Stimulated activated CD8-positive, alpha-beta memory T cell treated with anti-CD3 and anti-CD28 coated beads, Interleukin-2, amount 100 ng/mL, for 48 hours (primary cell): ENCODE results near the gene FBXL4.

Experiments used
- DNase-seq, 2 donors: peaks; one replicate each; pipeline ENCODE4 v3.0.0-alpha.2; 2020; ENCODE audit warnings: low read depth in 2 of 2

FBXL4 gene

DNA sequence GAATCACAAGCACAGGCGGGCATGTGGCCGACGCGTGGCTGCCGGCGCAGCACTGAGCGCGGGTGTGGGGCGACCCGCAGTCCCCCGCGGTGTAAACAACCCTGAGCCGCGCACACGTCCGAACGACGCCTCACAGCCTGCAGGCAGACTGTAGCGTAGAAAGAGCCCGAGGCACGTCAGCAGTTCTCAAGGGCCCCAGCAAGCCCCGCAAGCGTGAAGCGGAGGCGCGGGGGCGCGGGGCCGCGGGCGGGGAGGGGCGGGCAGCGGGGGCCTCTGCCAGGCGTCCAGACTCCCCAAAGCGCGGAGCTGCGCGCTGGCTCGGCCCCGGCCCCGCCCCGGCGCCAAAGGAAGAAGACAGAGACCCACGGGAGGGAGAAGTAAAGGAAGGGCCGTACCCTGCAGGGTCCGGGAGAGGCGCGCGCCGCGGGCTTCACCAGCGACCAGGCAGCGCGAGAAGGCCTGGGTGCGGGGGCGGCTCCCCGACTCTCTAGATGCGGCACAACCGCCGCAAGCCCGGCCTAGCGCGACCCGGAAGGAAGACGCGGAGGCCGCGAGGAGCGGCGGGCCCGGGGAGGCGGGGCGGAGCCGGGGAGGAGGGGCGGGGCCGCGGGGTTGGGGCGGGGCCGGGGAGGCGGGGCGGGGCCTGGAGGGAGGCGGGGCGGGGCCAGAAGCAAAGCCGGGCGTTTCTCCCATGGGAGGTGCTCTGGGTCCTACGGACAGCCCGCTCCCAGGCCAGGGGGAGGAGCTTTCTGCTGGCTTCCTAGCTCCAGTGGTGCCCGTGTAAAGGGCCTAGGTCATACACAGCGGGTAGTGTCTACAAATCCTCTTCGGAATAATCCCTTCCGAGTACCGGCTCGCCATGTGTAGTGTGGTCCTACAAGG, at the start of gene FBXL4:
Gene FBXL4 (minus strand): TSS at position 536 of the 882 bp plus-strand sequence. CDS start 20,958 bp downstream, outside the sequence.
- peak; percentile 75 to 79 for DNase-seq

DNA sequence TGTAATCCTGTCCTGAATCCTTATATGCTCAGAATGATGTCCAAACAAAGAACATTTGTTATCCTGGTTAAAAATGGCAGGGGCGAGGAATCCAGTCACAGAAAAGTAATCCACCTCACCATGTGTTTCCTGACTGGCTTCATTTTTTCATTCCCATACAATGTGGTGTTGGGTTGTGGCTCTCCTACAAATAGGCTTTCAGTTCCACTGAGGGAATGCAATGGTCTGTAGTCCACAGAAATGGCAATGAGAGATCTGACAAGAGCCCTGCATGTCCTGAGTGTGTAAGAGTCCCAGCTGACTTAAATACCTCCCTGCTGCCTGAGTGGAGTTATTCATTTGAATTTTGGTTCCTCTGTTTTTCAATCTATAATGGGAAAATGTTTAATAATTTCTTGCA, 47.4 kb upstream of the FBXL4 start:
- DNase-seq, result no peak

DNA sequence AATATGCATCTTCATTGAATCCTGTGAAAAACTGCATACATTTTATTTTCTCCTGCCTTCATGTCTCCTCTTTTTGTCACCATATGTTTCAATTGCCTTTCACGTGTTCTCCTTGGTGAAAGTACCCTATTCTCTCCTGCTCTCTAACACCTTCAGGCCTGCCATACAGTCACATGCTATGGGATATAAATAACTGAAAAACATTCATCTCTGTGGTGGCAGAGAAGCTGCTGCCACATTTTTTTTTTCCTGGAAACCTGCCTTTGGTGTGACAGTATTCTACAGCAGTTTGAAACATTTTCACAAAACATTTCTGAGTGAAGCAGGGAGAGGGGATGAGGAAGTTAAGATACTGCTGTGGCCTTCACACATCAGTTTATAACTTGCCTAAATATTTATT, 44.8 kb upstream of the FBXL4 start:
- DNase-seq, result no peak

DNA sequence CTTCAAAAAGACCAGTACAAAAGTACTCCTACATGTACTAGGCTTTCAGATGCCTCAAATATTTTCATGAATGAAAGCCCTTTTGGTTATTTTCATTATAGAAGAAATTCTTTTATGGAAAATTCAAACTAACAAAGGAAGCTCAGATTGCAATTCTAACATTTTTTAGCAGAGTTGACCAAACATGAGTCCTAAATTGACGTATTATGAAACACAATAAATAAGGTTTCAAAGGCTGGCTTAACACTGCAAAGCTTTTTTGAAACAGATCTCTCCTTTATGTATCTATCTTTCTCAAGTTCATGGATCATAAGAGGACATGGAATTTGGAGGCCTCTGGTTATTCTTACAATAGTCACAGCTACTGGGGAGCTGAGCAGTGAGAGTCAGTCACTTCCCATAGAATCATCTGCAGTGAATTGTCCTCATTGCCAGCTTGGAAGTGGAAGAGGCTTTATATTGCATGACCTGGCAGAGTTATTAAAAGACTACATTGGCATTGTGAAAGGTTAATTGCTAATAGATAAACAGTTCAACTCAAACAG, 38.4 kb upstream of the FBXL4 start:
- DNase-seq, result no peak

DNA sequence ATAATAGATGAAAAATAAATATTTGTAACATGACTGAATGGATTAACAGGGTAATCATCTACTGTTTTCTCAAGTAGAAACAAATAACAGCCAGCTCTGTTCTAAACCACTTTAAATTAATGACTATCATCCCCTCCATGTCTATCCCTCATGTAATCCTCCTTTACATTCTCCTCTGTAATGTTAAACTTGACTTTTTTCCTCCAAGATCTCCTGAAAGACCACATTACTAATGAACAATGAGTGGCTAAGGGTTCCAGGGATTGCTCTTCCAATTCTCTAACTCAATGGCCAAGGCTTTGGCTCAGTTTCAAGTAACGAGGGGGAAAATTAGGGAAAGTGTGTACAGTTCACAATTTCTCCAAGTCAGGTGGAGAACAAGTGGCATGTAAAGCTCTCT, 37.6 kb upstream of the FBXL4 start:
- DNase-seq, result no peak

DNA sequence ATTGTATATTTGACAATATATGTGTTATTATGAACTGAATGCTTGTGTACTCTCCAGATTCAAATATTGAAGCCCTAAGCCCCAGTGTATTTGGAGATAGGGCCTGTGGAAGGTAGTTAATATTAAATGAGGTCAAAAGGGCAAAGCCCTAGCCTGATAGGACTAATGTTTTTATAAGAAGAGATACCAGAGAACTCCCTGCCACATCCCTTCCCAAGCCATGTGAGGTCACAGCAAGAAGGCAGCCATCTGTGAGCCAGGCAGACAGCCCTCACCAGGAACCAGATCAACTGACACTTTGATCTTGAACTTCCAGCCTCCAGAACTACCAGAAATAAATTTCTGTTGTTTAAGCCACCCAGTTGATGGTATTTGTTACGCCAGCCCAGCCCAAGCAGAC, 36.4 kb upstream of the FBXL4 start:
- DNase-seq, result no peak

DNA sequence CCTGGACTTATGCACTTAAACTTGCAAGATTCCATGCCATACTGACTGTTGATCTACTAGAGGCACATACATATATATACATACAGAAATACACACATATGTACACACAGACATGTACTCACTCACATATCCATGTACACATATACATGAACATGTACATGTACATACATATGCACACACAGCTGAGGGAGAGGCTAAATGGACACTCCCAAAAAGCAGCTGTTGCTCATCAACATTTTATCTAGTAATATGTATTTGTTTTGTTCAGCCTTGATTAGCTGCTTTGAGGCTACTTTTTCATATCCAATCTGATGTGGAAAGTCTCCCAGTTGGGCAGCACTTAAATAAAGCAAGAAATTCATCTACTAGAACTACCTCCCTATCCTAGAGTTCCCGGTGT, 33.7 kb upstream of the FBXL4 start:
- no peak for DNase-seq

DNA sequence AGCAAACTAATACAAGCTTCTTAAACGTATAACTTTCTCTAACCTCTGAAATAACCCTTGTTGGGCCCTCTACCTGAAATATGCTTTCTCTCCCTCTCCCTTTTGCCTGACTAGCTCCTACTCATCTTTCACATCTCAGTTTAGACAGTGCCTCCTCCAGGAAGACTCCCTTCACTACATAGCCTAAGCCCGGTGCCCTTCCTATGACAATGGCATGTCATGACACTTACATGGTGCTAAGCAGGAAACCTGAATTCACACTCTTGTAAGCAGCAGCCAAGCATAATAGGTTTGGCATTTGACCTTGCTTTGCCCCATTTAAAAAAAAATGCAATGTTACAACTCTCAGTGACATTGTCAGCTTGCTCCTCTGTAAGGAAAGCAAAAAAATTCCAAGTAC, 33.1 kb upstream of the FBXL4 start:
- no peak for DNase-seq

DNA sequence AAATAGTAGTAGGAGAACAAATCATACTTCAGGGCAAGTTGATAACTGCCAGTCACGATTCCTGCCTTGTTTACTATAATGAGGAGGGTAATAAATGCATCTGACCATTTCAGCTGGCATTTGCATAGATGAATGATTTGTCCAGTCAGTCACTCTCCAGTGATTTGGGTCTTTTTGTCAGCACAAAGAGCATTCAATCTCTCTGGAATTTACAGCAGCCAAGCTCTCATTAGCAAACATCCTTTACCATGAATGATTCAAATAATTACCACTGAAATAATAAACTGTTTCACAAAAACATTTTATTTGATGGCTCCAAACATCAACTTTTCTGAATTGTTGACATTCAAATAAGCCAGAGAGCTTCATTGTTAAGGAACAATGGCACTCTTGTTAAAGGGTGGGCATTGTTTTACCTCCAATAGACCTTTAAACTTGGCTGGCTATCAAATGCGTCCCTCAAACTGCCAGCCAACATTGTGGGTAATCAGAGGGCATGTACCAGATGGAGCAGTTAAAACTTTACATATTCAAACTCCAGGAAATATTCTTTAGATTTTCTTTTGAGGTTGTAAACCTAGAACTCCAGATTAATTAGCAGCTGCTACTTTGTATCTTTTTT, 30.0 kb upstream of the FBXL4 start:
- DNase-seq, result no peak

DNA sequence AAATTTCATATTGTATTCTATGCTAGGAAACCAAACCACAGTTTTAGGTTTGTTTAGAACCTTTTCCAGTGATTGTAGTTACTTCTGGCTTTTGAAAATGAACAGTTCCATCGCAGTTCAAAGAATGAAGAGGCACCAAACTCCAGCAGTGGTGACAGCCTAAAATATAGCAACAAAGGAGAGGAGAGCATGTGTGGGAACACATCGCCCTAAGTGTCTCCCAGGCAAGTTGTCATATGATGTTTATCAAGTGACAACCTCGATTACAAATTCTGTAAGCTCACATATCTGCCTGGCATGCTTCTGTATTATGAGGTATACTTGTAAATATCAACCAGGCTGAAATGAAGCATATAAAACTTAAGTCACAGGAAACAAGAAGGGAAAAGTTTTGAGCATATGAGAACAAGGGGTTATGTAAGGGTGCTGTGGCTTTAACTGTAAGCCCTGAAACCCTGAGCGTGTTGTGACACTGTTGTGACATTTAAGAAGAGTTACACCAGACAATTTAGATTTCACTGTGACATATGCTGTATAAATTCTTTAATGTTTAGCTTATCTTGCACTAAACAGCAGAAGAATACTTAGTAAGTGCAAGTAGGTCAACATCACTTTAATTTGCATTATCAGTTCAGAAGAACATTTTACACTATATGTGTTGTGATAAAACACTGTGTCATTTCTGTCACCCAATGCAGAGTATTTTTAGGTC, 29.1 kb upstream of the FBXL4 start:
- no peak for DNase-seq

DNA sequence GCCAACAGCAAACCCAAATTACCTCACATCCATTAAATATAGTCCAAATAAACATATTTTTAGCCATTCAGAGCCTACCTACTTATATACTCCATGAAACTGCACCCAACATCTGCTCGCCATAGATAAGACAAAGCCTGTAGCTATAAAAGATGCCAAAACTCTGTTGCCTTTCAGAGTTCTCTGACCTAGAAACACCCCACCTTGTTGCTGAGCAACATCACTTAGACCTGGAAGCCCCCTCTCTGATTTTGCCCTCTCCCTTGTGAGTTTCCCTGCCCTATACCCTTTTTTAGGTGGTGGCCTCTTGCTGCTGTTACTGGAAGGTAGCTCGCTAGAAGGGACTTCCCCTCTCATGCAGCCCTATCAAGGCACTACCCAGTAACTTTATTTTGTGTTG, 27.7 kb upstream of the FBXL4 start:
- DNase-seq, result no peak

DNA sequence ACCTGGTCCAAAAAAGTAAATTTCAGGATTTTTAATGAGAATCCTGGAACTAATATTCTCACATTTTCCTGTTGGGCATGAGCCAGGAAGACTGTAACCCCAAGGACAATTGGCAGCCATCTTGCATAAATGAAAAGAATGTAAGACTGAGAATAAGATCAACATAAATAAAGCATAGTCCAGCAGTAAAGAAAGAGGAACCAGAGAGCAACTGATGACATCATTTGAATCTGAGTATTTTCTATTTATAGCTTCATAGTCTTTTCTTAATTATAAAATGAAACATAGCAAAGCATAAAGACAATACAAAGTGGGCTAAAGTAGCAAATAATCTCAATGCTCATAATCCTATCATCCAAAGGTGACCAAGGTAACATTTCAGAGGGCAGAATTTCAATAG, 26.6 kb upstream of the FBXL4 start:
- DNase-seq, result no peak

DNA sequence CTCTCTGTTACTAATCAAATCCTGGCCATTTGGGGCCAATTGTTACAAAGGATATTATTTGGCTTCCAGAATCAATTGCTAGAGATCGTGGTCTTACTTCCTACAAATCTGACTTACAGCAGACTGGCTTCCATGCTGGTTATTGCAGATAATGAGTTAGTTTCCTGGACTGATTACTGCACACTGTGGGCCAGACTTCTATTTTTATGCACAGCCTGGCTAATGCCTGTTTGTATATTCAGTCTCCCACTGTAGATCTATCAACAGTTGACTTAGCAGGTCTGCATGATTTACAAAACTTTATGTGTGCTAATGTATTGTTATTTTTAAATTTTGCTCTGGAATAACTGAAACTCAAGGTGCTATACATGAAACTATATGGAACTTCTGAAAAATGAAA, 25.8 kb upstream of the FBXL4 start:
- no peak for DNase-seq

DNA sequence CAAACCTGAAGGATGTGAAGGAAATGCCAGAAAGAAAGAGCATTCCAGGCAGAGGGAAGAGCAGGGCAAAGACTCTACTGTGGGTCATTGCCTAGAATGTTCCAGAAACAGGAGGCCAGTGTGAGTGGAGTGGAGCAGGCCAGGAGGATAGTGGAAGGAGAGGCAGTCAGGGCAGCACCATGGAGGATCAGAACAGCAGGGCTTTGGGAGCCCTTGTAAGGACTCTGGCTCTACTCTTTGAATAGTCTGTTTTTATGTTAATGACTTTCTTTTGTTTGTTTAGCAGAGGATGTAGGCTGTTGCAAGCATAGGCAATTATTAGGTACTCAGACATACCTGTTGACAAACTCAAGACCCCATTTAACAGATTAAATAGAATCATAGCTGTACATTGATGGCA, 23.6 kb upstream of the FBXL4 start:
- no peak for DNase-seq

DNA sequence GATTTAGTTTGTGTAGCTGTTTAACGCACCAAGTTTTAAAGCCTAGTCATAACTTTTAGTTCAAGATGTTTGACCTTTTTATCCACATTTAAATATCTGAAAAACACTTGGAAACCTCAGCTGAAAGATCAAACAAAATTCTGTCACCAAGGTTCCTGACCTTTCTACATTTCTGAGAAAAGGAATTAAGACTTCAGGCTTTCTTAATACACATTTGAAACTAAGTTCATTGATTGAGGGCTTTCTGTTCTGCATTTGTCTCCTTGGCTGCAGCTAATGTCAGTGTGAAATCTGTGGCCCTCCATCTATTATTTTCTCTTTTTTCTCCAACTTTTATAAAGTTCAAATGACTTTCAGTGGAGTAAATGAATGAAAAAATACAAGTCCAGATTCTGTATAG, 22.7 kb upstream of the FBXL4 start:
- DNase-seq, result no peak

DNA sequence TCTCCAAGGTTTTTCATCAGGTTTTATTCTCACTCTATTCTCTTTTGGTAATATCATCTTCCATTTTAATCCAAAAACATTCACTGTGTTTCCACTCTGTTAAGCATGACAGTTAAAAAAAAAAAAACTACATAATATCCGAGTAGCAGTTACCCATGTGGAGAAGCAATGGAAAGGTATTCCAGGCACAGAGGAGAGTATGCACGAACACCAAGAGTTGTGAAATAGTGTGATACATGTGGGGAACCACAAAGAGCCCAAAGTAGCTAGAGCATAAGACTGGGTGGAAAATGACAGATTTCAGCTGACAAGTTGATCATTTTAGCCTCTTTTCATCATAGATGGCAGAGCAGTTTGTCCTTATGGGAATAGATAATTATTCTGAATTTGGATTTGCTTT, 19.9 kb upstream of the FBXL4 start:
- no peak for DNase-seq

DNA sequence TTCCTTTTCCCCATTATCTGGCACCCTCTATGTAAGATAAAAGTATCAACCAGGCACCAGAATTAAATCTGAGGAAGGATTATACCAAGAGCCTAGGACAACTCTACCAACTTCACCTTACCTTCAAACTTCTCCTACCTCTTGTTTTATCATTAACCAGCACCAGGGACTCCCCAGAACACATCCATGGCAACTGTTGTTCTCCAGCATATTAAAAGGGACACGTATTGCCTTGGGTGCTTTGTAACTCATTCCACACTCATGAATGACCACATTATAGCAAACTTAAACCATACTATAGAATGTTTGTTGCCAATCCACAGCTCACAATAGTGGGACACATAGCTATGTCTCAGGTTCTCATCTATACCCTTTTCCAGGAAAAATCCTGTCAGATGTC, 11.9 kb upstream of the FBXL4 start:
- DNase-seq, result no peak

DNA sequence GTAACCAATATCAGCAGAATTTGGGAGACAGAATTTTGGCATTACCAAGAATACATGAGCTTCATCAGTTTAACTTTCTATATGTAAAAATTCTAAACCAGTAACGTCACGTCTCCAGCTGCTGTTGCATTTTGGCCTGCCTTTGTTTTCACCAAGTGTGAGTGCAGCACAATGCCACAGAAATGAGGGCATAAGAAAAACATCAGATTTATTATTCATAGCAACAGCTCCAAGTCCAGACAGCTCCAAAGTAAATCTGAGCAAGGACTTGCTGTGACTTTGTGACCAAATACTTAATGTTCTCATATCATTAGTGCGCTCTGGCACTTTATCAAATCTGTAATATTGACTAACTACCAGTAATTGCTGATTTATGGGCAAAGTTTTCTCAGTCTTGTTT, 11.0 kb upstream of the FBXL4 start:
- DNase-seq, result no peak

DNA sequence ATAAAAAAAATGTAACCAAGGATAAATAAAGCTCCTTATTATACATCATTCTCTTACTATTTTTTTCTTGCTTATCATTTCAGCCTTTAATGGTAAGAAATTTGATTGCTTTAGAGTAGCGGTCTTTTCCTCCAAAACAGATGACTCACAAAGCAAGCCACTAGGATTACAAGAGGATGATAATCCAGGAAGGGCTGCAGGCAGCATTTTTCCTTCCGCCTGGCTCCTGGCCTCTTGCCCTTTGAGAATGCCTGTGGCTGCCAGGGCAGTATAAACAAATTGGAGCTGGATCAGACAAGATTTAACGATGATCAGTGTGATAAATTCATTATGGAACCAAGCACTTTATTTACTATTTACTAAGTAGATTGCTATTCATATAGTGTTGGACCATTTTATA, 9.7 kb upstream of the FBXL4 start:
- DNase-seq, result no peak

DNA sequence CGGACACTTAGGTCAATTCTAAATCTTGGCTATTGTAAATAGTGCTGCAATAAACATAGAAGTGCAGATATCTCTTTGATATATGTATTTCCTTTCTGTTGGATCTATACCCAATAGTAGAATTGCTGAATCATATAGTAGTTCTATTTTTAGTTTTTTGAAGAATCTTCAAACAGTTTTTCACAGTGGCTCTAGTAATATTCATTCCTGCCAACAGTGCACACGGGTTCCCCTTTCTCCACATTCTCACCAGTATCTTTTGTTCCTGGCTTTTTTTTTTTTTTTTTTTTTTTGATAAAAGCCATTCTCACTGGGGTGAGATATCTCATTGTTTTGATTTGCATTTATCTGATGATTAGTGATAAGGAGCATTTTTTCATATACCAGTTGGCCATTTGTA, 1.8 kb upstream of the FBXL4 start:
- no peak for DNase-seq

DNA sequence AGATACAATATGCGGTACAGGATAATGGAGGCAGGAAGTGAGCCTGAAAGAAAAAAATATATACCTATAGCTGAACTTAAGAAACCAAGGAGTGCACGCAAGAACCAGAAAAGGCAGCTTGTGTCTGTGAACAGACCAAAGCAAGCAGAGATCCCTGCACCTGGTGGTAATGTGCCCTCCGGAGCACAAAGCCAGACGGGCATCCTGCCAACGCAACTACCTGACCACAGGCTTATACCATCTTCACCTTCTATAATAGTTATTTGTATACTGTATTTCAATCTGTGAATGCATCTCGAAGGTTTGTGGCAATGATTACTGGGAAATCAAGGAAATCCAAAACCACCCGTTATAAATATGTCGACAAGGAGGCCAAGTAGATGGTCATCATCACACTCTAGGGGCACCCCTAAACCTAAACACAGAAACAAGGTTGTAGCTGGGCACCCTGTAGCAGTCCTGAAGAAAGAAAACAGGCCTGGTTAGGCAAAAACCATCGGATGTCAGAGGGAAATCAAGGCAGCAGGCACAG, 801 bp downstream of the FBXL4 start:
- peak; percentile 9 to 11 for DNase-seq

DNA sequence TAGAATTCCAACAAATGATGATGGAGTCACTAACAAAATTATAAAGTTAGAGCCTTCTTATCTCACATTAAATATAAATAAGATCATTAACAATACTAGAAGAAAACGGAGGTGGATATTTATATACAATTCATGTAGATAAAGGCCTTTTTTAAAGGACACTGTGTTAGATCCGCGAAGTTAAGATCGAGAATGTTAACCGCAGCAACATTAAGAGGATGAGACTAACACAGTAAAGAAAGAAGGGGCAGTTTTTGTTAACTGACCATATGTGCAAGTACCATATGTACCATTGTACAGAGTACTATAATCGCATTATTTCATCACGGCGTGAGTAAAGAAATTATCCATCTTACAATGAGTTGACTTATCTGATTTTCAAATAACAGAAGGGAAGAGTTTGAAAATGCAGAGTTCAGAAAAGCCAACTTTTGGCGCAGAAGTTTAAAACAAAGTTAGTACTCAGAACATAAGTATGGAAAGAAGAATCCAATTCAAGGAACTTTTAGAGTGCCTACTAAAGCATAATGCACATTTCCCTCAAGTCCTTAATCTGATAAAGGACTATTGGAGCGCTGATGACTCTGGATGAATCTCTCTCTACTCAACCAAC, 1.4 kb downstream of the FBXL4 start:
- DNase-seq, result no peak
